Stimulated activated naive B cell treated with anti-CD40 and anti-IgM and Interleukin-4, amounts not matched to agents 10 μg/mL and 1 μg/mL and 100 μg/mL, for 72 hours (primary cell): Measurements from ENCODE around the gene GRM4.

Experiments
- ATAC-seq, 2 donors: fragments of 150-1000 bp; cut with Tn5 transposase; replicated peaks; 2 replicates each; pipeline ENCODE4 v1.10.0; 2021; ENCODE audit warnings: moderate library complexity in 1 of 2
- DNase-seq: peaks from one replicate; pipeline ENCODE4 v3.0.0; 2021
- H3K27ac Mint-ChIP-seq: one replicate; pipeline ENCODE4 v1.8.0; 2022; ENCODE audit warnings: mild to moderate bottlenecking, mixed read lengths
- H3K27me3 Mint-ChIP-seq, 2 donors: one replicate each; pipeline ENCODE4 v1.8.0; 2022; ENCODE audit warnings: mixed read lengths in 2 of 2
- H3K36me3 Mint-ChIP-seq, 2 donors: one replicate each; pipeline ENCODE4 v1.8.0; 2022; ENCODE audit warnings: mixed read lengths in 2 of 2, mild to moderate bottlenecking in 1 of 2
- H3K4me1 Mint-ChIP-seq, 2 donors: one replicate each; pipeline ENCODE4 v1.8.0; 2022; ENCODE audit warnings: mixed read lengths in 2 of 2, mild to moderate bottlenecking in 1 of 2
- H3K4me3 Mint-ChIP-seq, 2 donors: one replicate each; pipeline ENCODE4 v1.8.0; 2022; ENCODE audit warnings: mild to moderate bottlenecking in 2 of 2, mixed read lengths in 2 of 2, moderate library complexity in 1 of 2
- H3K9me3 Mint-ChIP-seq, 2 donors: one replicate each; pipeline ENCODE4 v1.8.0; 2022; ENCODE audit warnings: mixed read lengths in 2 of 2, mild to moderate bottlenecking in 1 of 2

Gene GRM4

GRCh38 chr6:33993653-33994471 is 152.0 kb downstream of the GRM4 start:
- Mint-ChIP-seq H3K4me3 (no peak overlapping the region), H3K36me3 (no peaks in the 10 kb centered on the region), H3K4me1 (no peaks in the 10 kb centered on the region), H3K27me3 (peaks cover 34 to 39% of the 10 kb centered on the region in 2 donors), H3K9me3 (peaks cover 0 to 5% of the 10 kb centered on the region in 2 donors), H3K27ac (no peak overlapping the region)
- DNase-seq: no peak
- ATAC-seq: no peak

GRCh38 chr6:33993091-33993490 is 152.8 kb downstream of the GRM4 start:
- ATAC-seq: no peak

GRCh38 chr6:33992191-33992590 is 153.7 kb downstream of the GRM4 start:
- no peaks in the 10 kb centered on the region for H3K36me3 Mint-ChIP-seq
- DNase-seq (no peak), ATAC-seq (no peak)
- H3K27ac Mint-ChIP-seq: no peak overlapping the region
- H3K4me3 Mint-ChIP-seq: no peak overlapping the region
- H3K9me3 Mint-ChIP-seq: peaks cover 0 to 3% of the 10 kb centered on the region in 2 donors
- H3K4me1 Mint-ChIP-seq: no peaks in the 10 kb centered on the region
- H3K27me3 Mint-ChIP-seq: peaks cover 33 to 37% of the 10 kb centered on the region in 2 donors

More at GRCh38 chr6:33993091-33993490, 152.8 kb downstream of the GRM4 start:
- Mint-ChIP-seq H3K4me1 (no peaks in the 10 kb centered on the region), H3K27me3 (peaks cover 33 to 37% of the 10 kb centered on the region in 2 donors), H3K36me3 (no peaks in the 10 kb centered on the region), H3K9me3 (peaks cover 0 to 5% of the 10 kb centered on the region in 2 donors), H3K4me3 (no peak overlapping the region), H3K27ac (no peak overlapping the region)
- DNase-seq: no peak

- Mint-ChIP-seq H3K27me3 (peaks cover 33 to 36% of the 10 kb centered on the region in 2 donors), H3K27ac (peak overlapping the region; percentile 81), H3K9me3 (no peaks in the 10 kb centered on the region), H3K4me3 (no peak overlapping the region), H3K4me1 (no peaks in the 10 kb centered on the region), H3K36me3 (no peaks in the 10 kb centered on the region)
- no peak for DNase-seq
- no peak for ATAC-seq
Observed at GRCh38 chr6:33991610-33992009, 154.3 kb downstream of the GRM4 start.

- H3K9me3 Mint-ChIP-seq: no peaks in the 10 kb centered on the region
- ATAC-seq: no peak
- no peaks in the 10 kb centered on the region for H3K36me3 Mint-ChIP-seq
- H3K27ac Mint-ChIP-seq: peak overlapping the region; percentile 31
- peaks cover 26 to 28% of the 10 kb centered on the region in 2 donors for H3K27me3 Mint-ChIP-seq
- no peak overlapping the region for H3K4me3 Mint-ChIP-seq
- DNase-seq: no peak
- H3K4me1 Mint-ChIP-seq: no peaks in the 10 kb centered on the region
Observed at GRCh38 chr6:33990061-33990541, 155.8 kb downstream of the GRM4 start.

GRCh38 chr6:33989016-33989854 is 156.7 kb downstream of the GRM4 start:
- Mint-ChIP-seq H3K36me3 (no peaks in the 10 kb centered on the region), H3K27me3 (peaks cover 29 to 32% of the 10 kb centered on the region in 2 donors), H3K4me1 (no peaks in the 10 kb centered on the region), H3K27ac (no peak overlapping the region), H3K4me3 (no peak overlapping the region), H3K9me3 (no peaks in the 10 kb centered on the region)
- DNase-seq (no peak), ATAC-seq (no peak)

- H3K27ac Mint-ChIP-seq: no peak overlapping the region
- no peak for ATAC-seq
- H3K36me3 Mint-ChIP-seq: no peaks in the 10 kb centered on the region
- DNase-seq: no peak
- no peak overlapping the region for H3K4me3 Mint-ChIP-seq
- H3K27me3 Mint-ChIP-seq: peaks cover 28 to 31% of the 10 kb centered on the region in 2 donors
- H3K4me1 Mint-ChIP-seq: peaks cover 0 to 1% of the 10 kb centered on the region in 2 donors
- no peaks in the 10 kb centered on the region for H3K9me3 Mint-ChIP-seq
Observed at GRCh38 chr6:33988121-33989015, 157.5 kb downstream of the GRM4 start.

- no peak for DNase-seq
- H3K9me3 Mint-ChIP-seq: no peaks in the 10 kb centered on the region
- peaks cover 0 to 3% of the 10 kb centered on the region in 2 donors for H3K4me1 Mint-ChIP-seq
- ATAC-seq: no peak
- H3K36me3 Mint-ChIP-seq: no peaks in the 10 kb centered on the region
- no peak overlapping the region for H3K4me3 Mint-ChIP-seq
- H3K27ac Mint-ChIP-seq: no peak overlapping the region
- H3K27me3 Mint-ChIP-seq: peaks cover 22 to 27% of the 10 kb centered on the region in 2 donors
Observed at GRCh38 chr6:33987531-33988021, 158.3 kb downstream of the GRM4 start.

GRCh38 chr6:33985947-33986346 is 159.9 kb downstream of the GRM4 start:
- no peak overlapping the region for H3K4me3 Mint-ChIP-seq
- DNase-seq: no peak
- H3K27ac Mint-ChIP-seq: no peak overlapping the region
- H3K36me3 Mint-ChIP-seq: no peaks in the 10 kb centered on the region
- ATAC-seq: no peak
- H3K27me3 Mint-ChIP-seq: peaks cover 18 to 27% of the 10 kb centered on the region in 2 donors
- peaks cover 0 to 3% of the 10 kb centered on the region in 2 donors for H3K4me1 Mint-ChIP-seq
- H3K9me3 Mint-ChIP-seq: no peaks in the 10 kb centered on the region

GRCh38 chr6:33985313-33985751 is 160.6 kb downstream of the GRM4 start:
- no peaks in the 10 kb centered on the region for H3K9me3 Mint-ChIP-seq
- no peak for DNase-seq
- H3K27me3 Mint-ChIP-seq: peaks cover 16 to 27% of the 10 kb centered on the region in 2 donors
- ATAC-seq: no peak
- no peaks in the 10 kb centered on the region for H3K36me3 Mint-ChIP-seq
- H3K4me3 Mint-ChIP-seq: no peak overlapping the region
- H3K4me1 Mint-ChIP-seq: peaks cover 0 to 3% of the 10 kb centered on the region in 2 donors
- H3K27ac Mint-ChIP-seq: no peak overlapping the region

GRCh38 chr6:33984466-33985312 is 161.2 kb downstream of the GRM4 start:
- Mint-ChIP-seq H3K27me3 (peaks cover 16 to 27% of the 10 kb centered on the region in 2 donors), H3K36me3 (no peaks in the 10 kb centered on the region), H3K4me3 (no peak overlapping the region), H3K4me1 (peaks cover 0 to 3% of the 10 kb centered on the region in 2 donors), H3K27ac (no peak overlapping the region), H3K9me3 (no peaks in the 10 kb centered on the region)
- DNase-seq (no peak), ATAC-seq (no peak)

- ATAC-seq: no peak
- no peak overlapping the region for H3K27ac Mint-ChIP-seq
- no peaks in the 10 kb centered on the region for H3K9me3 Mint-ChIP-seq
- H3K4me3 Mint-ChIP-seq: no peak overlapping the region
- no peaks in the 10 kb centered on the region for H3K36me3 Mint-ChIP-seq
- no peak for DNase-seq
- H3K4me1 Mint-ChIP-seq: peaks cover 0 to 3% of the 10 kb centered on the region in 2 donors
- peaks cover 12 to 26% of the 10 kb centered on the region in 2 donors for H3K27me3 Mint-ChIP-seq
Observed at GRCh38 chr6:33983721-33984465, 162.0 kb downstream of the GRM4 start.
